SK-N-MC (cell line): ENCODE results near the gene ESYT3.

ENCODE experiments used
- DNase-seq: peaks from one replicate; pipeline ENCODE4 v3.0.0-alpha.2; 2011; ENCODE audit warnings: low read depth, low spot score
- H3K27ac ChIP-seq: fragments of 200-600 bp; sonication (generic); 2 replicates; pipeline ENCODE4 v1.5.1; 2016; ENCODE audit warnings: mixed run types
- H3K36me3 ChIP-seq: fragments of 200-600 bp; sonication (generic); 2 replicates; pipeline ENCODE4 v1.6.1; 2017; ENCODE audit warnings: antibody characterized with exemption, low read length, mixed read lengths; ENCODE audit not compliant: insufficient read depth
- H3K4me3 ChIP-seq: fragments of 200-600 bp; sonication (generic); 2 replicates; pipeline ENCODE4 v1.5.1; 2016
- H3K9ac ChIP-seq: fragments of 200-600 bp; sonication (generic); 2 replicates; pipeline ENCODE4 v1.8.0; 2017; ENCODE audit warnings: mixed run types, mixed read lengths; ENCODE audit not compliant: insufficient read length
- H3K9me3 ChIP-seq: fragments of 200-600 bp; sonication (generic); 2 replicates; pipeline ENCODE4 v1.6.1; 2017; ENCODE audit warnings: low read depth, mild to moderate bottlenecking, antibody characterized with exemption, low read length, moderate library complexity, mixed read lengths
- EZH2 ChIP-seq: fragments of 200-600 bp; sonication (generic); IDR thresholded peaks from one replicate; pipeline ENCODE4 v1.6.1; 2017; ENCODE audit warnings: antibody characterized with exemption
- FOXP2 ChIP-seq: optimal IDR thresholded peaks from 2 replicates; pipeline ENCODE3; 2011; ENCODE audit warnings: mild to moderate bottlenecking, moderate library complexity; ENCODE audit not compliant: insufficient read depth; ENCODE audit errors: extremely low read length, control extremely low read depth
- POLR2AphosphoS5 ChIP-seq: IDR thresholded peaks from 2 replicates; pipeline ENCODE4 v1.6.1; 2012; ENCODE audit warnings: mild to moderate bottlenecking, low read depth, low read length, borderline replicate concordance

Gene ESYT3, protein sequence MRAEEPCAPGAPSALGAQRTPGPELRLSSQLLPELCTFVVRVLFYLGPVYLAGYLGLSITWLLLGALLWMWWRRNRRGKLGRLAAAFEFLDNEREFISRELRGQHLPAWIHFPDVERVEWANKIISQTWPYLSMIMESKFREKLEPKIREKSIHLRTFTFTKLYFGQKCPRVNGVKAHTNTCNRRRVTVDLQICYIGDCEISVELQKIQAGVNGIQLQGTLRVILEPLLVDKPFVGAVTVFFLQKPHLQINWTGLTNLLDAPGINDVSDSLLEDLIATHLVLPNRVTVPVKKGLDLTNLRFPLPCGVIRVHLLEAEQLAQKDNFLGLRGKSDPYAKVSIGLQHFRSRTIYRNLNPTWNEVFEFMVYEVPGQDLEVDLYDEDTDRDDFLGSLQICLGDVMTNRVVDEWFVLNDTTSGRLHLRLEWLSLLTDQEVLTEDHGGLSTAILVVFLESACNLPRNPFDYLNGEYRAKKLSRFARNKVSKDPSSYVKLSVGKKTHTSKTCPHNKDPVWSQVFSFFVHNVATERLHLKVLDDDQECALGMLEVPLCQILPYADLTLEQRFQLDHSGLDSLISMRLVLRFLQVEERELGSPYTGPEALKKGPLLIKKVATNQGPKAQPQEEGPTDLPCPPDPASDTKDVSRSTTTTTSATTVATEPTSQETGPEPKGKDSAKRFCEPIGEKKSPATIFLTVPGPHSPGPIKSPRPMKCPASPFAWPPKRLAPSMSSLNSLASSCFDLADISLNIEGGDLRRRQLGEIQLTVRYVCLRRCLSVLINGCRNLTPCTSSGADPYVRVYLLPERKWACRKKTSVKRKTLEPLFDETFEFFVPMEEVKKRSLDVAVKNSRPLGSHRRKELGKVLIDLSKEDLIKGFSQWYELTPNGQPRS

DNA sequence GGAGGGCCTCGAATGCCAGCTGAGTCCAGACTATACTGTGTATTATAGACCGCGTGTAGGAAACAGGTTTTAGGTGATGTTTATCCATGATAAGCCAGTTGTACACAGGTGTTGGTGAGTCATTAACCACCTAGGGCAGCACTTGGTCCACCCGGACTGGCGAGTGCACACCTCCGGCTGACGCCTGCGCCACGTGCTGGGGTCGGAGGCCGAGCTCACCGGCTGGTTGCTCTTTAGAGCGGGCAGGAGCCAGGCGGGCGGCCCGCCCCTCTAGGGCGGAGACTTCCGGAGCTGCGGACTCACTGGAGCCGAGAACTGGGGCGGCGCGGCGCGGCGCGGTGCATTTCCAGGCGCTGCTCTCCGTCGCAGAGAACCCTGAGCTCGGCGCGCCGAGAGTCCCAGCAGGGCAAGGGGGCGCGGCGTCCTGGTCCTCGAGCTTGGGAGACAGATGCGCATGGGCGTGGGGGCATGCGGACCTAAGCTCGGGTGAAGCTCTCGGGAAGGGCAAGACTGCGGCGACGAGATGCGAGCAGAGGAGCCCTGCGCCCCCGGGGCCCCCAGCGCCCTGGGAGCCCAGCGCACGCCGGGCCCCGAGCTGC is at the start of gene ESYT3:
Gene ESYT3 (plus strand): TSS at position 341 of the 599 bp plus-strand sequence. CDS start 183 bp downstream, at position 524.
- no peaks in the 10 kb centered on the region for H3K9me3 ChIP-seq
- H3K36me3 ChIP-seq, result no peaks in the 10 kb centered on the region
- peak within 1 kb of the TSS; percentile 74 for H3K4me3 ChIP-seq
- no peak for TF ChIP-seq EZH2
- TF ChIP-seq FOXP2, result no peak
- TF ChIP-seq POLR2AphosphoS5, result no peak
- H3K9ac ChIP-seq, result no peak within 1 kb of the TSS
- no peak for DNase-seq
- H3K27ac ChIP-seq, result no peak within 1 kb of the TSS

DNA sequence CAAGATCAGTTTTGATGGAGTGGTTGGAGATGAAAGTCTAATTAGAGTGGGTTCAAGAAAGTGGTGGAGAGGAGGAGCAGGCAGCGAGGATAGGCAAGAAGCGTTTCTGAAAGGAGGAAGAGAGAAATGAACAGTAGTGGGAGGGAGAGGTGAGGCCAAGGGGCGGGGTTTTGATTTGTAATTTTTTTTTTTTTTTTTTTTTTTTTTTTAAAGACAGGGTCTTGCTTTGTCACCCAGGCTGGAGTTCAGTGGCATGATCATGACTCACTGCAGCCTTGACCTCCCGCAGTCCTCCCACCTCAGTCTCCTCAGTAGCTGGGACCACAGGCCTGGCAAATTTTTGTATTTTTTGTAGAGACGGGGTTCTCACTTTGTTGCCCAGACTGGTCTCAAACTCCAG is 49.4 kb upstream of the ESYT3 start:
- no peaks in the 10 kb centered on the region for H3K36me3 ChIP-seq
- H3K9me3 ChIP-seq, result no peaks in the 10 kb centered on the region
- no peak for TF ChIP-seq POLR2AphosphoS5
- TF ChIP-seq FOXP2, result no peak
- TF ChIP-seq EZH2, result no peak
- no peak for DNase-seq
- no peak overlapping the region for H3K27ac ChIP-seq
- no peak overlapping the region for H3K4me3 ChIP-seq
- H3K9ac ChIP-seq, result no peak overlapping the region

DNA sequence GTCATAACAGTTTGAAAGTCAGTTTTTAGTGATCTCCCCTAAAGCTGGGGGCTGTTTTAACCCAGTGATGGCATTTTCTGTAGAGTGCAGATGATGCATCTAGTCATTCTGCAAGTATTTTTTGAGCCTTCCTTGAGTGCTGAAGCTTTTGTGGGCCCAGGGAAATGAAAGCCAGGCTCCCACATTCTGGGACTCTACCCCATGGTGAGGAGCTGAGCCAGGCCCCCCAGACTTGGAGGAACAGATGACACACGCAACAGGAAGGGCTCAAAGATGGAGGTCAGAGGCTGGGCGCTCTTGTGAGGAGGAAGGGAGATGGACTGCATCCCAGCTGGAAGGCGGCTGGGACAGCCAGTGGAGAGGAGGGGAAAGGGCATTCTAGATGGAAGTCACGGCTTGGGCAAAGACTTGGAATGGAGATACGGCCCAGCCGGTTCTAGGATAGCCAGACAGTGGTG is 45.2 kb upstream of the ESYT3 start:
- Histone ChIP-seq H3K4me3 (no peak overlapping the region), H3K9me3 (no peaks in the 10 kb centered on the region), H3K27ac (no peak overlapping the region), H3K9ac (no peak overlapping the region), H3K36me3 (no peaks in the 10 kb centered on the region)
- DNase-seq, result no peak
- no peak for TF ChIP-seq POLR2AphosphoS5
- TF ChIP-seq EZH2, result no peak
- TF ChIP-seq FOXP2, result no peak

DNA sequence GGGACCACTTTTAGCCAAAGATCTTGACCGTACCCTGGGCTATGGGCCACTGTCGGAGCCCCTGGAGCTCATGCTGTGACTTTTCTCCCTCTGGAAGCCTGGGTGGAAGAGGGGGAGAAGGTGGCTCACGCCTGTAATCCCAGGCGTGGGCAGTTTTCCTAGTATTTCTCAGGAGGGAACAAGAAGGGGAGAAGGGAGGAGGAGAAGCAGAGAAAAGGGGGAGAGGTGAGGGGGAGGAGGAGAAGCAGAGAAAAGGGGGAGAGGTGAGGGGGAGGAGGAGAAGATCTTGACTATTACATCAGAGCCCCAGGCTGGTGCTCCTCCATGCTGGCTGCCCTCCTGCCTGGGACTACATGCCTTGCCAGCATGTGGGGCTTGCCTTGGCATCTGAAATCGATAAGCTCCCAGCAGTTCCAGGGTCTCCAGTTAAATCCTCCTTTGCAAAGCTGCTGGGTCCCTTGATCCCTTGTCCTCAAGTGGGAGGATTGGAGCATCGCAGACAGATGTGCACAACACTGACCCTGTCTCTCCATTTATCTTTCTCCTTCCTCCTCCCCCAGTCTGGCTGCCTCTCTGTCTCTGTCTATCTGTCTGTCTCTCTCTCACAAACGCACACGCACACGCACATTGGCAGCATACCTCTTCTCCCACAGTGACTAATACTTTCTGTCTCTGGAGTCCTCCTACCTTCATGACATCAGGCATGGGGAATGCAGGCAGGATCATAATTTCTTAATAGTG is 44.4 kb upstream of the ESYT3 start:
- Histone ChIP-seq H3K4me3 (no peak overlapping the region), H3K36me3 (no peaks in the 10 kb centered on the region), H3K27ac (no peak overlapping the region), H3K9ac (no peak overlapping the region), H3K9me3 (no peaks in the 10 kb centered on the region)
- TF ChIP-seq EZH2 (no peak), FOXP2 (no peak), POLR2AphosphoS5 (no peak)
- no peak for DNase-seq

DNA sequence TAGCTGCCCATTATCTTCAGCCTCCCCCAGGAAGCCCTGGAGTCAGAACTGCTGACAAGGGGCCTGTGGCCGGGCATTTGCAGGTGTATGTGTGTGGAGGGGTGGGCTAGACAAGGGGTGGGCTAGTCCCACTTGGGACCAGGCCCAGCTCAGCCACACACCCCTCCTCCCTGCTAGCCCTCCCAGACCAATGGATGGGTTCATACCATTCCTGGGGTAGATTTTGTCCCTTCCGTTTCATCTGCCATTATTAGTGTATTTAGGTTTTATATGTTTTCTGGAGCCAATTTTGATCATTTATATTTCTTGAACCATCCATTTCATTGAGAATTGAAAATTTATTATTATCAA is 43.9 kb upstream of the ESYT3 start:
- Histone ChIP-seq H3K4me3 (no peak overlapping the region), H3K36me3 (no peaks in the 10 kb centered on the region), H3K9ac (no peak overlapping the region), H3K9me3 (no peaks in the 10 kb centered on the region), H3K27ac (no peak overlapping the region)
- no peak for DNase-seq
- TF ChIP-seq FOXP2 (no peak), POLR2AphosphoS5 (no peak)

DNA sequence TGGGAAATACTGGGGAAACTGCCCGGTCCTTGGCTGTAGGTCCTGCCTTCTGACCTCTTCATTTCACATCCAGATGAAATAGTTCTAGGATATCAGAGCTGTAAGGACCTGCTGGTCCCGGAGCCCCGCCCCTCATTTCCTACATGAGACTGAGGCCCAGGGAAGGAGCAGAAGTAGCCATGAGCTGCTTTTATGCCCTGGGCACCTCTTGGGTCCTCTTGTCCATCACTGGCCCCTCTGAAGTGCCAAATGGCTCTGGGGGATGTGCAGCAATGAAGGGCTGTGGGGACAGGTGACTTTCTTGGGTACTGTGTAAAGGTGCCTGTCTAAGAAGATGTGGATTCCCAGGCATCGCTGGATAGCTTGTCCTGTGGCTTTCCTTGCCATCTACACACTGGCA is 40.3 kb upstream of the ESYT3 start:
- H3K4me3 ChIP-seq, result no peak overlapping the region
- no peaks in the 10 kb centered on the region for H3K9me3 ChIP-seq
- H3K27ac ChIP-seq, result no peak overlapping the region
- H3K36me3 ChIP-seq, result no peaks in the 10 kb centered on the region
- TF ChIP-seq EZH2, result no peak
- TF ChIP-seq FOXP2, result no peak
- TF ChIP-seq POLR2AphosphoS5, result no peak
- no peak for DNase-seq
- H3K9ac ChIP-seq, result no peak overlapping the region

DNA sequence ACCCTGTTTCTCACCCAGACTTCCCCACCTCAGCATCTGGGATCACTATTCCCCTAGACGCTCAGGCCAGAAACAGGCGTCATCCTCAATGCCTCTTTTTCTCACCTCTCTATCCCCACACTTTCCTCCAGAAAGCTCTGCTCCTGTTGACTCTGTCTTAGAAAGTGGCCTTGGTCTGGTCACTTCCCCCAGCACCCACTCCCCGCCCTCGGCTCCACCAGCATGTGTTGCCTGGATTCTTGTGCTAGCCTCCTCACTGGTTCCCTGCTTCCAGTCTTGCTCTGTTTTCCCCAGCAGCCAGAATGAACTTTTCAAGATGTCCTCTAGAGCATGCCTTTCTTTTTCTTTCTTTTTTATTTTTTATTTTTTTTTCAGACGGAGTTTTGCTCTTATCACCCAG is 39.7 kb upstream of the ESYT3 start:
- TF ChIP-seq EZH2 (no peak), FOXP2 (no peak), POLR2AphosphoS5 (no peak)
- Histone ChIP-seq H3K9ac (no peak overlapping the region), H3K36me3 (no peaks in the 10 kb centered on the region), H3K9me3 (no peaks in the 10 kb centered on the region), H3K27ac (no peak overlapping the region), H3K4me3 (no peak overlapping the region)
- no peak for DNase-seq

DNA sequence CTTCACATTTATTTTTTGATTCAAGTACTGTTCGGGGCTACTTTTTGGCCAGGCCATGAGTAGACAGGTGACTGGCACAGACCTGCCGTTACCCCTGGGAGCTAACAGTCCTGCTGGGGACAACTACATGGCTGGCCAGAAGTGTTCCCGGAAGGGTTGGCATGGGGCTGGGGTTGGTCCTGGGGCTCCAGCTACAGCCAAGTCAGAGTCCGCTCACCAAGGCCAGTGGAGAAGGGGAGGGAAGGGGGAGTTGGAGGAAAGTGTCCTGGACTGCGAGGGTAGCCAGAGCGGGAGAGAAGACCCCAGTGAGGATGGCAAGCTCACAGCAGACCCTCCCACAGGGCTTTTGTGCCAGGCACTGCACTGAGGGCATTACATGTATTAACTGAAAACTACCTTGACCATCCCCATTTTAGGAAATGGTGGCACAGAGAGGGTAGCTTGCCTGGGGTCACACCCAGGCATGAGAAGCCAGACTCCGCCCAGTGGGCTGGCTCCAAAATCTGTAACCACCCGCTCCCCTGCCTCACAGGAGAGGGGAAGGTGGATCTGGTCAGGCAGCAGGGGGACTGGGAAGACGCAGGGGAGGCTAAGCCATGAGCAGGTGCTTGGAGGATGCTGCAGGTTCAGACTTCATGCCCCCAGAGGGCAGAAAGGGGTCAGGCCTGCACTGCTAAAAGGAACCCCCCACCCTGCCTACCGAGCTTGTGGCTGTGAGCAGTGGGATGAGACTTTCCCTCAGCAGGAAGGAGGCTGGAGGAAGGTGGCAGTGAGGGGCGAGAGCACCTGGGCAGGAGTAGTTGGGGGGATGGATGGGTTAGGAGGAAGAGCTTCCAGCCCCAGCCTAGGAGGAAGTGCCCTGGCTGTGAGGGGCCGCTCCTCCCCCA is 38.3 kb upstream of the ESYT3 start:
- no peak for TF ChIP-seq EZH2
- TF ChIP-seq POLR2AphosphoS5, result no peak
- no peak for TF ChIP-seq FOXP2
- no peak overlapping the region for H3K4me3 ChIP-seq
- no peaks in the 10 kb centered on the region for H3K9me3 ChIP-seq
- no peak for DNase-seq
- H3K36me3 ChIP-seq, result no peaks in the 10 kb centered on the region
- no peak overlapping the region for H3K27ac ChIP-seq
- H3K9ac ChIP-seq, result no peak overlapping the region
